Measurements from ENCODE around the gene FOCAD. TPM values are rescaled to one million over a fixed set of nuclear protein-coding genes. Genes with fewer than 3 reads are reported as not detected.

Gene FOCAD
- total RNA-seq, 2 experiments from 2014 or later, result 37.3 to 42.8 TPM

GRCh38 chr9:20941174-20941690 lies 257.2 kb downstream of the FOCAD start:
- Mint-ChIP-seq H3K36me3 (ENCODE audit: low read depth) (peaks cover 7% of the 10 kb centered on the region), H3K9me3 (no peaks in the 10 kb centered on the region), H3K27ac (no peak overlapping the region), H3K27me3 (no peaks in the 10 kb centered on the region), H3K4me1 (ENCODE audit: low read depth) (peaks cover 4% of the 10 kb centered on the region), H3K4me3 (no peak overlapping the region)
- peak; percentile 96 for ATAC-seq
- ChIA-PET CTCF (interaction anchor here (0.6 to 5.4 kb wide), 66 partner anchors 8 to 1476 kb away, joined by 3 to 69 read pairs (median 4); partner anchors contain the start of genes FOCAD, HACD4 and MLLT3), POLR2A (no interaction called here)
- TF ChIP-seq, protein P1, sequence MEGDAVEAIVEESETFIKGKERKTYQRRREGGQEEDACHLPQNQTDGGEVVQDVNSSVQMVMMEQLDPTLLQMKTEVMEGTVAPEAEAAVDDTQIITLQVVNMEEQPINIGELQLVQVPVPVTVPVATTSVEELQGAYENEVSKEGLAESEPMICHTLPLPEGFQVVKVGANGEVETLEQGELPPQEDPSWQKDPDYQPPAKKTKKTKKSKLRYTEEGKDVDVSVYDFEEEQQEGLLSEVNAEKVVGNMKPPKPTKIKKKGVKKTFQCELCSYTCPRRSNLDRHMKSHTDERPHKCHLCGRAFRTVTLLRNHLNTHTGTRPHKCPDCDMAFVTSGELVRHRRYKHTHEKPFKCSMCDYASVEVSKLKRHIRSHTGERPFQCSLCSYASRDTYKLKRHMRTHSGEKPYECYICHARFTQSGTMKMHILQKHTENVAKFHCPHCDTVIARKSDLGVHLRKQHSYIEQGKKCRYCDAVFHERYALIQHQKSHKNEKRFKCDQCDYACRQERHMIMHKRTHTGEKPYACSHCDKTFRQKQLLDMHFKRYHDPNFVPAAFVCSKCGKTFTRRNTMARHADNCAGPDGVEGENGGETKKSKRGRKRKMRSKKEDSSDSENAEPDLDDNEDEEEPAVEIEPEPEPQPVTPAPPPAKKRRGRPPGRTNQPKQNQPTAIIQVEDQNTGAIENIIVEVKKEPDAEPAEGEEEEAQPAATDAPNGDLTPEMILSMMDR (IDR thresholded peaks at IDR 0.05), result peak; percentile 87
- DNase-seq, result peak; percentile 66
- intact Hi-C loops (cut with micrococcal nuclease), result loop anchor here (1.0 to 5.0 kb wide), 3 partner anchors 317 to 1014 kb away; no protein-coding TSS in a partner anchor

DNA sequence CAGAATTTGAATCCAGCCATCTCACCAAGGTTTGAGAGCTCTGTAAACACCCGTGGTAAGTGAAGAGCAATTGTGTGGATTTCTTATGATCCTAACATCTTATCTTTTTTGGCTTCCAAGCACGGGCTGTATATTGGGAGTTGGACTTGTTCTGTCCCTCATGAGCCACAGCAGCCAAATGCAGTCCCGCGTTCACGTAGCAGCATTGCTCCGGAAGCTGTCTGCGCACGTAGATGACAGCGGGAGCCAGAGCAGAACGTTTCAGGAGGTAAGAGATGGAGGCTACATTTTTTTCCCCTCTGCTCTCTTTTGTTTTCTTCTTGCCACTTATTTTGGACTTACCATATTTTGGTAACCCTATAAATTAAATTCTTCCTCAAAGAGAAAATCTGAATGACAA lies 260.4 kb downstream of the FOCAD start:
- Mint-ChIP-seq H3K27me3 (no peaks in the 10 kb centered on the region), H3K27ac (no peak overlapping the region), H3K36me3 (ENCODE audit: low read depth) (peaks cover 3% of the 10 kb centered on the region), H3K4me3 (no peak overlapping the region), H3K9me3 (no peaks in the 10 kb centered on the region), H3K4me1 (ENCODE audit: low read depth) (peaks cover 4% of the 10 kb centered on the region)
- TF ChIP-seq, protein P1 (IDR thresholded peaks at IDR 0.05), result no peak
- ChIA-PET POLR2A (interaction anchor here (0.8 kb wide), 1 partner anchor 11 kb away, joined by 4 read pairs; no protein-coding TSS in a partner anchor), CTCF (interaction anchor here (0.8 to 1.1 kb wide), 4 partner anchors 16 to 974 kb away, joined by 3 to 5 read pairs (median 4); no protein-coding TSS in a partner anchor)
- ATAC-seq (no peak), DNase-seq (no peak)
- intact Hi-C loops (cut with micrococcal nuclease), result loop anchor here (5.0 kb wide), 1 partner anchor 1017 kb away; no protein-coding TSS in a partner anchor

- CTCF ChIA-PET, result interaction anchor here (1.0 to 1.1 kb wide), 3 partner anchors 17 to 975 kb away, joined by 3 to 5 read pairs (median 4); no protein-coding TSS in a partner anchor
- no peaks in the 10 kb centered on the region for H3K27me3 Mint-ChIP-seq
- peaks cover 3% of the 10 kb centered on the region for H3K36me3 Mint-ChIP-seq (ENCODE audit: low read depth)
- POLR2A ChIA-PET, result interaction anchor here (0.8 kb wide), 1 partner anchor 10 kb away, joined by 4 read pairs; no protein-coding TSS in a partner anchor
- TF ChIP-seq, protein P1 (IDR thresholded peaks at IDR 0.05), result no peak
- intact Hi-C loops (cut with micrococcal nuclease), result no loop called here
- peaks cover 4% of the 10 kb centered on the region for H3K4me1 Mint-ChIP-seq (ENCODE audit: low read depth)
- ATAC-seq (no peak), DNase-seq (no peak)
- H3K4me3 Mint-ChIP-seq, result no peak overlapping the region
- no peaks in the 10 kb centered on the region for H3K9me3 Mint-ChIP-seq
- no peak overlapping the region for H3K27ac Mint-ChIP-seq
Observed at GRCh38 chr9:20945269-20945668, 261.2 kb downstream of the FOCAD start.

DNA sequence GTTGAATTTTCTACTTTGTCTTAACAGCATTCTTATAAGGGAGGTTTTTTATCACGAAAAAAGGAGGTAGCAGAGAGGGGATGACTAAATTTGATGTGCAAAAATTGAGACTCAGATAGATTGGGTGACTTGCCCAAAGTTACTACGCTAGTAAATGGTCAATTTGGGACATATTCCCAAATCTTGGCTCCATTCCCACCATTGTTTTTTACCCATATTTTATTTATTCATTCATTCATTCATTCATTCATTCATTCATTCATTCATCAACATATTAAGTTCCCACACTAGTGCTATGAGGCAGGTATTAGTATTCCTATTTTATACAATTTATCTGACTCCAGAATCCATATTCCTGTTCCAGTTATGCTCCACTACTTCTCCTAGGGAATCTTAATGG lies 261.8 kb downstream of the FOCAD start:
- Mint-ChIP-seq H3K9me3 (no peaks in the 10 kb centered on the region), H3K27ac (no peak overlapping the region), H3K4me3 (no peak overlapping the region), H3K36me3 (ENCODE audit: low read depth) (peaks cover 7% of the 10 kb centered on the region), H3K27me3 (no peaks in the 10 kb centered on the region), H3K4me1 (ENCODE audit: low read depth) (peaks cover 3% of the 10 kb centered on the region)
- TF ChIP-seq, protein P1 (IDR thresholded peaks at IDR 0.05), result no peak
- intact Hi-C loops (cut with micrococcal nuclease), result no loop called here
- ChIA-PET CTCF (no interaction called here), POLR2A (no interaction called here)
- DNase-seq (no peak), ATAC-seq (no peak)

DNA sequence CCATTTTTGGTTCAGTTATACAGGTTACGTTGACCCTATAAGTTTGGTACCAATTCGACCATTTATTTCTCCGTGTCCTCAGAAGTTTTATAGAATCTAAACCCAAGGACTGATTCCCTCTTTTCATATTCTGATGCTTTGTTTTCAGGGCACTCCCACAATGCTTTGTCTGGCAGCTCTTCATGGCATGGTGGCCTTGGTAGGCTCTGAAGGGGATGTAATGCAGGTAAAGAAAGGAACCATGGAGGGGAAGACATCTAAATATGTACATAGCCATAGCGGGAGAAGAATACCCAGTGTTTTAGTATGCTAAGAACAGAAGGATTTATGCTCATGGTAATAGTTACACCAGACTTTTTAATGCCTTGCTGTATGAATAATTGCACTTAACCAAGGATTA lies 264.6 kb downstream of the FOCAD start:
- TF ChIP-seq, protein P1 (IDR thresholded peaks at IDR 0.05), result no peak
- CTCF ChIA-PET, result interaction anchor here (1.6 to 1.8 kb wide), 2 partner anchors 7 to 162 kb away, joined by 8 read pairs; no protein-coding TSS in a partner anchor
- Mint-ChIP-seq H3K4me1 (ENCODE audit: low read depth) (no peaks in the 10 kb centered on the region), H3K27me3 (no peaks in the 10 kb centered on the region), H3K4me3 (no peak overlapping the region), H3K27ac (no peak overlapping the region), H3K9me3 (no peaks in the 10 kb centered on the region), H3K36me3 (ENCODE audit: low read depth) (peaks cover 25% of the 10 kb centered on the region)
- ATAC-seq, result no peak
- intact Hi-C loops (cut with micrococcal nuclease), result no loop called here
- no peak for DNase-seq
- POLR2A ChIA-PET, result no interaction called here
